Activated effector memory CD4-positive, alpha-beta T cell treated with anti-CD3 and anti-CD28 coated beads, Interleukin-2, amount 50 U/mL, for 16 hours (primary cell): Measurements from ENCODE around the gene ASL.
"Not testable (repeated sequence)": the region's sequence is repeated elsewhere in the genome, so short reads cannot be mapped to it uniquely, and the experiment has no call there.

Experiments used
- DNase-seq: peaks from one replicate; pipeline ENCODE4 v3.0.0-alpha.2; 2020

Gene ASL

DNA sequence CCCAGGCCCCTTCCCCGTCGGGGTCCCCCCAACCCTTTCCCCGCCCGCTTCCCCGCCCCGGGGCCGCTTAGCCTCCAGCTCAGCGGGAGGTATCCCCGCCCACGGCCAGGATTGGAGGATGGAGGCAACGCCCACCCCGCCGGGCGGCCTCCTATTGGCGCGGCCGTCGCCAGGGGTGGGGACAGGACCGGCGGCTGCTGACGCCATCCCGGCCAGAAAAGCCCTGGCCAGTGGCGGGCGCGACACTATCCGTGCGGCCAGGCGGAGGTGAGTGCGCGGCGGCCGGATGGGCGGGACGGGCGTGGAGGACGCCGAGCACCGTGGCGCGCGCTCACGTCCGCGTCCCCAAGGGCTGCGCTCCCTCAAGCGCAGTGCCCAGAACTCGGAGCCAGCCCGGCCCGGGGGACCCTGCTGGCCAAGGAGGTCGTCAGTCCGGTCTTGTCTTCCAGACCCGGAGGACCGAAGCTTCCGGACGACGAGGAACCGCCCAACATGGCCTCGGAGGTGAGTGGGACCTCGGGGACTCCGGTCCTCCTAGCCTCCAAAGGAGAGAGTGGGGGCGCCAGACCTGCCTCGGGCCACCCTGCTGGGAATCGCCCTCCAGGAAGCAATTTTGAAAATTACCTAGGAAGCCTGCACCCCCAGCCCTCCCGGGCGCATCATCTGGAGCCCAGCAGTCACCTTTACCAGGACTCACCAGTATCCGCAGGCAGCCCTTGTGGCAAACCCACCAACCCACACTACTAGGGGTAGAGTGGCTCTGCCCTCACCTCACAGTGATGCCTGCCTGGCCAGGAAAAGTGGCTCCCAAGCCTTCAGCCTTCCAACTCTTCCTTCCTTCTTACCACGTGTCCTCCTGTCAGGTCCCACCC lies at the start of gene ASL:
Gene ASL (plus strand): TSS at position 230 of the 872 bp plus-strand sequence. CDS start 263 bp downstream, at position 493.
- DNase-seq: peak; percentile 96

DNA sequence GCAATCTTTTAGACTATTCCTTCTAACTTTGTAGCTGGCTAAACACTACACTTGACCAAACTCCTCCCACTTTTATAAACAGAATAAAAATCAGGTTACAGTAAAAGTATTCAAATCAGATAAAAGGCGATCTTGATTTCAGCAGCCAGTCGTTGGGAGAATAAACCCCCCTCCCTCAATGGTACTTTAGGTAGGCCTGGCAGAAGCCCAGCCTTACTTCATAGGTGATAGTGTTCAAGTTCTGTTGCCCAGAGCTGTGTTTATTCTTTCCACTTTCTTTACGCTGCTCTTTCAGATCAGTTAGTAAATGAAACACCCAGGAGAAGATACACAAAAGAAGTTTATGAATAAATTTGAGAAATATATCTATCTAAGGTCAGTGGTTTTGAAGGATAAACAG lies 47.3 kb upstream of the ASL start:
- not testable (repeated sequence) for DNase-seq

GRCh38 chr7:66033471-66034385 lies 41.9 kb upstream of the ASL start:
- no peak for DNase-seq

- DNase-seq: not testable (repeated sequence)
These were observed 41.1 kb upstream of the ASL start for GRCh38 chr7:66034436-66035010.

- no peak for DNase-seq
These were observed 39.2 kb upstream of the ASL start for GRCh38 chr7:66036382-66036781.

- DNase-seq: no peak
These were observed 38.8 kb upstream of the ASL start for GRCh38 chr7:66036788-66037187.

GRCh38 chr7:66039094-66039670 lies 36.4 kb upstream of the ASL start:
- DNase-seq: no peak

GRCh38 chr7:66043681-66044497 lies 31.7 kb upstream of the ASL start:
- DNase-seq: peak; percentile 70

GRCh38 chr7:66044498-66044854 lies 31.1 kb upstream of the ASL start:
- not testable (repeated sequence) for DNase-seq

GRCh38 chr7:66047426-66047825 lies 28.2 kb upstream of the ASL start:
- no peak for DNase-seq

GRCh38 chr7:66049886-66050285 lies 25.7 kb upstream of the ASL start:
- DNase-seq: not testable (repeated sequence)

DNA sequence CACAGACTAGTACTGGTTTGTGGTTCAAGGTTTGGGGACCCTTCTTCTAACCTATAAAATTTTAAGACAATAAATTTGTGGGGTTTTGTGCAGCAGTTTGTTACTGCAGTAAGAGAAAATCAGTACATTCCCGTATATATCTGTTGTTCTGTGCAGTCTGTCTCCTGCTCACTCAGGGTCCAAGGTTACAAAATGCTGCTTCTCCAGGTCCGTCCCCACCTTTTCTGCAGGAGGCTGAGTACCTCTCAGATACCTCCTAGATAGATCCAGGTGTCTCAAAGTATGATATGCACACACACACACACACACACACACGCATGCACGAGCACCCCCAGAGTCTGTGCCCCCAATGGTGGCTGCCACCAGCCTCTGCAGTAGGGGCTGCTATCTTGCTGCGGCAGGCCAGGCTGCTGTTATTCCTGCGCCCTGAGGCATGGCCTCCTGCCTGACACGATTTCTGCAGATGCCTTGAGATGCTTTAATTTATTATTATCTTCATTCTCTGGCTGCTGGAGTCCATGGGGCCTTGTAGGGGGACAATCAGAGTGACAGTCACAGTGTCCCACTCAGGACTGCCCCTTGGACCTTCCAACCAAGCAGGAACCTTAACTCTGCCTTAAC lies 25.2 kb upstream of the ASL start:
- DNase-seq: no peak

DNA sequence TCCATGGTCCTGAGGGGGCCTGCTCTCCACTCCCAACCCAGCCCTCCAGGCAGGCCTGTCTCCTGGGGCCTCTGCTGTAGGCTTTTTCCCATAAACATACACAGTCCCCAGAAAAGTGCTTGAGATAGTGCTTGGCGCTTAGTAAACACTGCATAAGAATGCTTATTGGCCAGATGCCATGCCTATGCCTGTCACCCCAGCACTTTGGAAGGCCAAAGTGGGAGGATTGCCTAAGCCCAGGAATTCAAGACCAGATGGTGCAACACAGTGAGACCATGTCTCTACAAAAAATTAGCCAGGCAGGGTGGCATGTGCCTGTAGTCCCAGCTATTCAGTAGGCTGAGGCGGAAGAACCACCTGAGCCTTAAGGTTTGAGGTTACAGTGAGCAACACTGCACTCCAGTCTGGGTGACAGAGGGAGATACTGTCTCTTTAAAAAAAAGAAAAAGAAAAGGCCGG lies 24.6 kb upstream of the ASL start:
- no peak for DNase-seq

DNA sequence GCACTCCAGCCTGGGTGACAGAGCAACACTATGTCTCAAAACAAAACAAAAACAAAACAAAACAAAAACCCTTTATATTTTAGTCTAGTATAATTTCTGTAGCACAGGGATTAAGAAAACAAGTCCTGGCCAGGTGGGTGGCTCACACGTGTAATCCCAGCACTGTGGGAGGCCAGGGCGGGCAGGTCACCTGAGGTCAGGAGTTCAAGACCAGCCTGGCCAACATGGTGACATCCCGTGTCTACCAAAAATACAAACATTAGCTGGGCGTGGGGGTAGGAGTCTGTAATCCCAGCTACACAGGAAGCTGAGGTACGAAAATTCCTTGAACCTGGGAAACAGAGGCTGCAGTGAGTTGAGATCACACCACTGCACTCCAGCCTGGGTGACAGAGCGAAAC lies 23.2 kb upstream of the ASL start:
- DNase-seq: no peak

DNA sequence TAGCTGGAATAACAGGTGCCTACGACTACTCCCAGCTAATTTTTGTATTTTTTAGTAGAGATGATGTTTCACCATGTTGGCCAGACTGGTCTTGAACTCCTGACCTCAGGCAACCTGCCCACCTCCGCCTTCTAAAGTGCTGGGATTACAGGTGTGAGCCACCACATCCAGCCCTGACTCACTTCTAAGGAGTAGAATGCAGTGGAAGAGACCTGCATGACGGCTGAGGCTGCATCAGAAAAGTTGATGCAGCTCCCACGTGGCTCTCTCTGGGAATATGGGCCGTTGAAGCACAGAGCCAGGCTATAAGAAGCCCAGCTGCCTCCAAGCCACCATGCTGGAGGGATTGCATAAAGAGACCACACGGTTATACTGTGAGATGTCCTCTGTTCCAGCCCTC lies 21.6 kb upstream of the ASL start:
- DNase-seq: no peak

GRCh38 chr7:66055321-66055956 lies 20.2 kb upstream of the ASL start:
- DNase-seq: no peak

DNA sequence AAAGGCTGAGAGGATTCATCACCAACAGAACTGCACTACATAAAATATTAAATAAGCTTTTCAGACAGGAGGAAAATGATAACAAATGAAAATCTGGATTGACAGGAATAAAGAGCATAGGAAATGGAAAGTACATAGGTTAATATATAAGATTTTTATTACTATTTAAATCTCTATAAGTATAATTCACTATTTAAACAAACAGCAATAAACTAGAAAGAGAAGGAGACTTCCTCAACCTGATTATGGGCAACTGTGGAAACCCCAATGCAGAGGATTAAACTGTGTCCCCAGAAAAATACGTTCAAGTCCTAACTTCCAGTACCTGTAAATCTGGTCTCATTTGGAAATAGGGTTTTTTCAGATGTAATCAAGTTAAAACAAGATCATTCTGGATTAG lies 14.8 kb upstream of the ASL start:
- DNase-seq: no peak

DNA sequence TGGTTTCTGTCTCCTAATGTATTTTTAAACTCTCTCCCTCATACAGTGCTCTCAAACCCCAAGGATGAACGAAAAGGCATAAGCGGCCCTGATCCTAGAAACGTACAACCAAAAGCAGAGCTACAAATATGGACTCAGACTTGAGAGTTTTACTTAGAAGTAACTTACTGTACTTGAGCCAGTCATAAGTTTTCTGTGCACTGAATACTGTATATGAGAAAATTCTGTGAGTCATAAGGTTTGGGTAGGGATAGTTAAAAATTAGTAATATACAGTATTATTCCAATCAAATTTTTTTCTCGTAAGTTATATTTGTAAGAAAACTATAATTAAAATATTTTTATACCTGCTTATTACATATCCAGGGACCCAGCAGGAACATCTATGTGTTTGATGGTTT lies 5.9 kb upstream of the ASL start:
- no peak for DNase-seq

GRCh38 chr7:66070222-66070621 lies 5.4 kb upstream of the ASL start:
- no peak for DNase-seq

DNA sequence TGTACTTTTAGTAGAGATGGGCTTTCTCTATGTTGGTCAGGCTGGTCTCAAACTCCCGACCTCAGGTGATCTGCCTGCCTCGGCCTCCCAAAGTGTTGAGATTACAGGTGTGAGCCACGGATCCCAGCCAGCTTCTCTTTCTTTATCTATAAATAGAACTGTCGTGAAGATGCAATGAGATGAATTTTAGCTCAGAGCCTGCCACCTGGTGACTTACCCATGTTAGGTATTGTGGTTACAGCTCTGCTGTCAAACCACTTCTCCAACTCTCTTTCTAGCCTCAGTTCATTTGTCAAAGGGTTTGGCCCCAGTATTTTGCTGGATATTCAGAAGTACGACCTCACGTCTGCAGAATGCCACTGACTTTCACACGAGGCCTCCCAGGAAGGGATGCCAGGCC lies 3.4 kb upstream of the ASL start:
- DNase-seq: not testable (repeated sequence)
